Tongue (tissue), 2 donors: Measurements from ENCODE around the gene ZFHX3. TPM values are rescaled to one million over a fixed set of nuclear protein-coding genes. Genes with fewer than 3 reads are reported as not detected.

Experiments
- DNase-seq: peaks from one replicate; pipeline ENCODE4 v3.0.0-alpha.2; 2015
- total RNA-seq: library from RNA; depleted of rRNA; stranded (reverse); fragments of >200 nt; gene quantifications from one replicate; pipeline ENCODE4 v1.2.3, GENCODE V29; 2014

The ZFHX3 gene
- total RNA-seq, 1 donor from 2014 or later, result 12.7 TPM

- no peak for DNase-seq
Measured at GRCh38 chr16:73067671-73068540, 20.0 kb upstream of the ZFHX3 start.

GRCh38 chr16:73066927-73067670, 19.2 kb upstream of the ZFHX3 start:
- DNase-seq, result peak; percentile 57

DNA sequence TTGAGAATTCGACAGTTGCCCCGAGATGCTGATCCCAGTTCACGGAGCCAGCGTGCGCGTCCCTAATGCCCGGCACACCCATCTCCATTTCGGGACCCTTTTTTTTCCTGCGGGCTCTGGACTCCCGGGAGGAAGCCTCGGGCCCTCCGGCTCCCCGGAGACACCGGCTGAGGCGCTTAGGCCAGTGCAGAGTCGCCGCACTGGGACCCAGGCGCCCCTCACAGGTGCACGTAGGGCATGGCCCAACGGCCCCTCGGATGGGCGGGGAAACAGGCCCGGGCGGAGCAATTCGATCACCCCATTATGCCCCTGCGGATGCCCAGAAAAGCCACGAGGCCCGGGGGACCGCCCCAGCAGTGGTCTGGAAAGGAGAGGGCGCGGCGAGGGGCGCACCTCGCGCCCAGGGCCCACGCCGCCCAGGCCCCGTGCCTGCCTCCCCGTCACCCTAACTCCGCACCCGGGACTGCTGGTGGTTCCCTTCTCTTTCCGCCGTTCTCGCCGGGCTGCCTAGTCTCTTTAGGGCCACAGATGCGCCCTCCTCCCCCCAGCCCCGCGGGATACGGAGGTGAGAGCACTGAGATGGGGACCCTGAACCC, 18.5 kb upstream of the ZFHX3 start:
- no peak for DNase-seq

- DNase-seq, result peak; percentile 48
Measured at GRCh38 chr16:73065632-73066330, 17.9 kb upstream of the ZFHX3 start.

- no peak for DNase-seq
Measured at GRCh38 chr16:73064994-73065545, 17.1 kb upstream of the ZFHX3 start.

GRCh38 chr16:73064212-73064993, 16.5 kb upstream of the ZFHX3 start:
- peak; percentile 46 for DNase-seq

DNA sequence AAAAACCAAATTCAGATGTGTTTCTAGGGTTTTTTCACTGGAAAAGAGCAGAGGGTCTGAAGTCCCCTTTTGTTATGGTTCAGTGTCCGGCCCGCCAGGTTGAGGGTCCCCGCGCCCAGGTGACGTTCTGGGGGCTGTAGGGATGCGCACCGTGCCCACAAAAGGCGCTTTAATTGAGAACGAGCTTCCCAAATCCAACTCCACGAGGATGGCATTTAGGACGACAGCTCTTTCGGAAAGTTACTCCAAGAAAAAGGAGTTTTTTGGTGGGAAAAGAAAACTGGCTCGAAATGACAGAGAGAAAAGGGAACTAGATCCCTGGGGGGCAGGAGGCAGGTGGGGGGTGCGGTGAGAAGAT, 15.9 kb upstream of the ZFHX3 start:
- peak; percentile 19 for DNase-seq

DNA sequence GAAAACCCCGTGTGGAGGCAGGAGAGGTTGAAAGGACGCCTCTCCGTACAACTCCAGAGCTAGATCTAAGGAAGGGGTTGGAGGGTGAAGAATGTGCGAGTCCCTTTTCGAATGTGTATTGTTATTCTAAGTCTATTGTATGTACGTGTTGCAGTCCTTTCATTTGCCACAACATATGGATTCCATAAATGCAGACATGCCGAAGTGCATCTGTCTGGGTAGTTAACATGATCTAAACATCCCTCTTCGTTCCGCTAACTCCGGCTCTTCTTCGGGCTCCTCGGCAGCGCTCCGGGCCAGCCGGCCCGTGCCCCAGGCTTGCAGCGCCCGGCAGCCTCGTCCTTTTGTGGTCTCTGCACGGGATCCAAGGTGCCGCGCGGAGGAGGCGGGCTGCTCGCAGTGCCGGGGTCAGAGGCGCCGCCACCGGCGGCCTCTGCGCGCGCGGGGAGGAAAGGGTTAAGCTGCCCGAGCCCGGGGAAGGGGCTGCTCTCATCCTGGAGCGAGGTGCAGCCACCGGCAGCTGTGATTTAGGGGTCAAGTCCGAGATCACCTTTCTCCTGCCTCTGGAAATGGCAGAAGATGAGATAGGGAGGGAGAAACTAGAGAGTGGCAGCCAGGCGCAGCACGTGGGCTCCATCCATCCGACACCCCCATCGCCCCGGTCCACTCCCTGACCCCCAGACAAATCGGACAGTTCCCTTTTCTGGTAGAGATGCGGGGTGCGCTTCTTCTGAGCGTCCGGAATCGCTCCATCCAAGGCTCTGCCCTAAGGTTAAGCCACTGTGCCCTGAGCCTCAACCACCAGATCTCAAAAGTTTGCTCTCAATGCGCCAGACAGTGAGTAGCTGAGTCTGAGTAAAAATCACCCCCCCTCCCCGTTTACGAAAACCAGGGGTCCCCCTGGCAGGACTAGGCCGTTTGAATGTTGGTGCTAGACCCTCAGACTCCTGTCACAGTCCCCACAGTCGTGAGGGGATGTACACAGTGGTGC, 15.1 kb upstream of the ZFHX3 start:
- DNase-seq, result peak; percentile 55

DNA sequence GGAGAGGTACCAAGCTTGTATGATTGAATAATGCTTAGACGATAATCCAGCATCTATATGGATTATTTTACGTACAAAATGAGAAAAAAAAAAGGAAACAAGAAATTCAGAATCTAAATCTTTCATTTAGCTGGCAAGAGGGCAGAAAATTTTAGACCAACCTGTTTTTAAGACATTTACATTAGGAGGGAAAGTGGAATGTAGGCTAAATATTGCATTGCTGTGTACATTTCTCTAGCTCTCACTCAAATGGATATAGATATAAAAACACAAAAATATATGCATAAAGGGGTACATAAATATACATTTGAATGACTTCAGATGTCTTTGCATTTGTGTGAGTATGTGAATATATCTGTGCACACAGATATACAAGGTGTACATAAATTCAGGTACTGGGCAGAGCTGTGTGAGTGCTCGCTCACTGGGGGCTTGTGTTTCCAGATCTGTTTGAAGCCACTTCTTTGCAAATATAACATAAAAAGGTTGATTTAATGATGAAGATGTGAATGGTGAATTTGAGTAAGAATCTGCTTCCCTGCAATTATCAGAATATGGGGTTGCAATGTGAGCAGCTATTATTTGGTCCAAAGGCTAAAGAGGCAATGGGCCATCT, 14.2 kb upstream of the ZFHX3 start:
- DNase-seq, result no peak

DNA sequence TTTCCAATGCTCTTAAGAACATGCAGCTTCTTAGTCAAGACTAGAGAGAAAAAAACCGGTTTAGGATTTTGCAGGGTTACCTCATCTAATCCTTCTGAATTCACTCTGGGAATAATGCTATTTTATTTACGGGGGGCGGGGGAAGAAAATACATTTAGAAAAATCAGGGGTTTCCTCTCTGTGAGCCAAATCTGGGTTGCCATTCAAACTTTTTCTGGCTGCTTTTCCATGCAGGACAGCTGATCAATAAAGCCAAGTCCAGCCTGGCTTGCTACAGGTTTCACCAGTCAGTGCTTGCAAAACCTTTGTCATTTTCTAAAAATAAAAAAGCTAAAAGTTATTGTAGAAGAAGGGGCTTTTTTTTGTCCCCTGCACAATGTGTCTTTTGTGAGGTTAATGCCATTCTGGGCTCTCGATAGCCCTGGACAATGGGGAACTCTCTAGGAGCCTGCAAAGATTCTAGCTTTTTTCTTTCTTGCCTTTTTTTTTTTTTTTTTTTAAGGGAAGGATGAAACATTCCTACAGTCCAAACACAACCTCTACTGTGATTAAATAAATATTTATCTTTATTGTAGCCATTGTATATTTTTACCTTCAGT, 13.1 kb upstream of the ZFHX3 start:
- peak; percentile 21 for DNase-seq

- DNase-seq, result peak; percentile 31
Measured at GRCh38 chr16:73059779-73060615, 12.1 kb upstream of the ZFHX3 start.

DNA sequence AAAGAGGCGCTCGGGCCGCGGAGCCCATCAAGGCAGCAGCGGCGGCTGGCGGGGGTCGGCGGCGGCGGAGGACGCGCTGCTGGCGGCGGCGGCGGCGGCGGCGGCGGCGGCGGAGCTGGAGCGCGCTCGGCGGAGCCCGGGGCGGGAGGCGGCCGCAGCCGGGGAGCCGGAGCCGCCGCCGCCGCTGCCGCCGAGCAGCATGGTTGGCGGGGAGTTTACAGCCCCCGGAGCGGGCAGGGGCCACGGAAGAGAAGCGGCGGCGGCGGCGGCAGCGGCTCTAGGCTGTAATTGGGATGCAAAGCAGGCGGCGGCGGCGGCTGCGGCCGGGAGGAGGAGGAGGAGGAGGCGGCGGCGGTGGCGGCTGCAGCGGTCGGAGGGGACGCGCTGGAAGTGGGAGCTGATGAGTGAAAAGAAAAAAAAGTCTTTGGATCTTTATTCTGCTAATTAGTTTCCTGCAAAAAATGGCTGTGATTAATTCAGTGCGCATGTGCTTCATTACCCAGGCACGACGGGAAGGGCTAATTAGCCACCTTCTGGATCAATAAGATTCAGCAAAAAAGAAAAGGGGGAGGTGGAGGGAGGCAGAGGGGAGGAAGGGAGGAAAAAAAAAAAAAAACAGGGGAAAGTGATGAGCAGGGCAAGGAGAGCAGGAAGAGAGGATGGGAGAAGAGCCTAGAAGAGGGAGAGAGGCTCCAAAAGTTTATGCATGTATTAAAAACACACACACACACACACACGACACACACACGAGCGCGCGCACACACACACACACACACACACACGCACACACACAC, 10.9 kb upstream of the ZFHX3 start:
- DNase-seq, result peak; percentile 70

GRCh38 chr16:73058221-73058615, 10.3 kb upstream of the ZFHX3 start:
- peak; percentile 70 for DNase-seq

DNA sequence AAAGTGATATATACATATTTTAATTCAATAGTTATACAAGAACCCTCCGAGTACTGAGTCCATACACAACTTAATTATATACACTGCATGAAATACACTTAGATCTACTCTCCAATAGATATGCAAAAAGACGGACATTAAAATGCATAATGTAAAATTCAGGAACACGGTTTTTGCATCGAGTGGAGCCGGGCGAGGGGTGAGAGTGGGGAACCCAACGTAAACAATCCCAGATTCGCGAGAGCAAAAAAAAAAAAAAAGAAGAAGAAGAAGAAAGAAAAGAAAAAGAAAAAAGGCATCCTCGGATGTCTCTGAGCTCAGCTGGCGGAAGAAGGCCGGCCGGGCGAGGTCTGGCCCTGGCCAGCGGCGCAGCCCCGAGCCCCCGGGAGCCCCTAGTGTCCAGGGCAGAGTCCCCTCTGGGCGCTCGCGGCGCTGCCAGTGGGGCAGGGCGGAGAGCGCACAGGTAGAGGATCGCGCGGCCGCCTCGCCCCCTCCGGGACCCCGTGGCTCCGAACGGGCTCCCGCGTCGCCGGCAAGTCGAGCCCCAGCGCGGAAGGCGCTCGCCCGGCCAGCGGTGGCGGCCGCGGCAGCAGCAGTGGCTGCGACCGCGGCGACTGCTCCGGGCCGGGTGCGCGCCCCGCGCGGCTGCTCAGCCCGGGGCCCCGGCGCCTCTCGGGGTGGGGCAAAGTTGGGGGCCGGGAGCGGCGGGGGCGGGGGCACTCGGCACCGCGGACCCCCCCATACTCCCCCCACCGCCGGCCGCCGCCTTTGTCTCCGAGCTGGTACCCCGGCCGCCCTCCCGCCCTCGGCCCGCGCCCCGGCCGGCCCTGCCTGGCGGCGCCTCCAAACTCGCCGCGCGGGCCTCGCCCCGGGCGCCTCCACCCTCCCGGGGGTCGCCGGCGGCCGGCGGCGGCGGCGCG, 9.6 kb upstream of the ZFHX3 start:
- peak; percentile 67 for DNase-seq

GRCh38 chr16:73056921-73057290, 9.0 kb upstream of the ZFHX3 start:
- peak; percentile 32 for DNase-seq

DNA sequence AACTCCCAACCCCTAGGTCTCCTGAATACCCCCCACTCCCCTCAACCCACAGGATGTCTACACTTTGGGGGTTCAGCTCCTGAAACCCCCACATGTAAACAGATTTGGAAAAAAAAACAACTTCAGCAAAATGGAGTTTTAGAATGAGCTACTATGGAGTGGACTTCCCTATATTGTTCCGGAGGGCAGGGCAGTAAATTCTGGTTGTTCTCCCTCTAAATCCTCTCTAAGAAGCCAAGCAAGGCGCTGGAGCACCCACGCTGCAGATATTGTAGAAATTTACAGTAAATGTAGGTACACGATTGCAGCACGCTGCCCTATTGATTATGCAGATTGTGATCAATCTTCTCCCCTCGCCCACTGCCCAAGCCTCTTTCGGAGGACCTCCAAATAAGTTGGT, 8.5 kb upstream of the ZFHX3 start:
- peak; percentile 24 for DNase-seq
